GM18499 (cell line): Measurements from ENCODE around the gene VDR.

ENCODE experiments used
- ATAC-seq: cut with Tn5 transposase; IDR thresholded peaks from one replicate; pipeline ENCODE4 v1.9.1; 2021; ENCODE audit warnings: moderate number of reproducible peaks; ENCODE audit not compliant: insufficient read depth, unreplicated experiment

Gene VDR

DNA sequence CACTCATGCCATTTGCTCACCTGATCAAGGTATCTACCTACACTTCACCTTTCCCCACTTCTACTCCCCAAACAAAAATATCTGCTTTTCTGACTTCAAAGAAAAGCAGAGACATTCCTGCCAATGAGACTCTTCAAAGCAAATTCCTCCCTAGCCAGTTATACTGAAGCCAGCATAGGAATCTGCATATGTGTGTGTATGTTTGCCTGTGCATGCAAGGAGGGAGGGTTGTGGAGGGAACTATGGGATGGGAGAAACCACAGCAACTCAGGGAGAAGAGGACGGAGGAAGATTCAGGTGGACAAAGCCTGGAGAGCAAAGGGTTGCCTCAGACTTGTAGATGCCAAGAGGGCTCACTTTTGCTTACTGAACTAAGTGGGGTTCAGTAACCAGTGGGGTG is 26.4 kb upstream of the VDR start:
- no peak for ATAC-seq

DNA sequence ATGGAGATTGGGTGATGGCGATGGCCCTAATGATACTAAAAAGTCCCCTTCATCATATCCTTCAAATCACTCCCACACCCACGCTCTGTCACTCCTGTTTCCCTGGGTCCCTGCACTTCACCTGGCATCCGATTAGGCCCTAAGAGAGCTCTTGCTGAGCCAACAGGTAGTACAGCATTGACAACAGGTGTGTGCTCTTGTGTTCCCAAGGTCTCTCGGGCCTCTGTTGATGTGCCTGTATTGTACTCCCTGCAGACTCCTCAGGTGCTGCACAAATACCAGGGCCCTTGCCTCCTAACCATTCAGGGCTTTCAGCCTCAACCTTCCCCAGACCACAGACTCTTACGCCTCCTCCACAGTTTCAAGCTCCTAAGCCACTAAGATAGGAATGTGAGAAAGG is 25.8 kb upstream of the VDR start:
- no peak for ATAC-seq

DNA sequence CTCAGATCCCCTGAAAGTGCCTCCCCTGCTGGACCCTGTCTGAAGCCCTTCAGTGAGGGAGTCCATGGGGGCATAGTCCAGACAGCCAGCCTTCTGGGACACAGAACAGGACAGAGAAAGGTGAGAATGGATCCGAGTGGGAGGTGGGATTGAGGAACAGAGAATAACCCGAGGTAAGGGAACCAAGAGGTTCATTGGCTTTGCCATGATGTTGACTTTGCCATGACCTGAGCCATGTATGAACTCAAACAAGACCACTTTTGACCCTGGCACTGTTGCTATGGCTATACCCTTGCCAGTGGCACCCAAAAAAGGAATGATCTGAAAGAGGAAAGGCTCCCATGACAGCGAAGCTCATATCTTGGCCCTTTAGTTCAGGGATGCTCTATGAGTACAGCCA is 22.6 kb upstream of the VDR start:
- no peak for ATAC-seq

DNA sequence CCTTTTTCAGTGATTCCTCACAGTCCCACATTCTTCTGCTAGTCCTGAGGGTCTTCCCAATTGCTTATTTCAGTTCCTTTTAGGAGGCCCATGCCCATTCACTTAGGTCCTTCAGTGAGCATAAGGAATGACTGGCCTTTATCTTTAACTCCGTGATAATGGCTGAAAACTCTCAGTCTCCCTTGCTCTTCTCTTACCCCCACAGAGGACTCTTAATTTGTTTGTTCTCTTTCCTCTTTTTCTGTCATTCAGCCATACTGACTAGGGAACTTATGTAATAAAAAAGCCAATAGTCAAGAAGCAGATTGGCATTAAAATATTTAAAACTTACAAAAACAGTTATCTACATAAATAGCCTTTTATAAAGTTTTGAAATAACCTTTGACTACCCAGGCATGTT is 17.1 kb upstream of the VDR start:
- no peak for ATAC-seq

DNA sequence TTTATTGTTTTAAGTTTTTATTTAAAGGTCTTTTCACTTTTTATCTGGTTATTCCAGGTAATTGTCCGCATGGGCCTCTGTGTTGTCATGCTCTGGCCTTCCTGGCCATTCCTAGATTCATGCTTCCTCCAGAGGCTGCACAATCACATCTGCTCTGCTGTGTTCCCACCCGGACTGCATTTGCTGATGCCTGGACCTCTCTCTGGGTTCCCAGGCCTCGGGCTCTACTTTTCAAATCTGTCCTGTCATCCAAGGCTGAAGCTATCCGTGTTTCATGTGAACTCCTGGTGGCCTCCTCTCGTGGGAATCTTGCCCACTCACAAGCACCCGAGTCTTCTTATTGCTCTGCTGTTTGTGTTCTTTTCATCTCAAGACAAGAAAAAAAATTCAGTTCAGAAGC is 16.1 kb upstream of the VDR start:
- ATAC-seq = no peak

DNA sequence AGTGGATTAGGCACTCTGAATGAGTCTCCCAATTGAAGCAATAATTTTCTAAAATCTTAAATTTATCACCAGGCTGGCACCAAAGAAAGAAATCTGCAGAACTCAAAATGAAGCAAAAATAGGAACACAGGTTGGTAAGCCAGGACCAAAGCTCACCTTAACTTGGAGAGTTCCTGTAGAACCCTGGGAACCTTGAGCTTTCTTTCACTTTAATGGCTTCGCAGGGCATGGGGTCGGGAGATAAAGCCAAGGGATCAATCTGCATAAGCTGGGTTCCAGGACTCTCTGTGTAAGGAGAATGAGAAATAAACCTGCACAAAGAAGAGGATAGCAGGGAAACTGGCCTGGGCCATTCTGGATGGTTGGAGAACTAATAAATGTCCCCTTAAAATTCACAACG is 8.3 kb upstream of the VDR start:
- ATAC-seq = no peak

DNA sequence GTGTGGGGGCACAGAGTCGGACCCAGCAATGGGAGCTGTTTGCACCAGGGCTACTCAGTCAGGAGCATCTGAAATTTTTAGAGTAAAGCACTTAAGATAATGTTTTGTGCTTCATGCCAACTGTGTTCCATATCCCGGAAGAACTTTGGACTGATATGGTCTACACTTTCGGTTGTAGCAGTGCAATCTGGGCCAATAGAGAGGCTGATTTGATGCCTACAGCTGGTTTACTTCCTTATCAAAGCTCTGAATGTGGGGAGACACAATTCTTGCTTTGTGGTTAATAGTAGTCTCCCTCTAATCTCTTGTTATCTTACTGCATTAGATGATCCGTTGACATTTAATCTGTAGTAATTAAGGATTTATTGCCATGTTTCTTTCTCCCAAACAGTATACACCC is 7.8 kb upstream of the VDR start:
- ATAC-seq = no peak

DNA sequence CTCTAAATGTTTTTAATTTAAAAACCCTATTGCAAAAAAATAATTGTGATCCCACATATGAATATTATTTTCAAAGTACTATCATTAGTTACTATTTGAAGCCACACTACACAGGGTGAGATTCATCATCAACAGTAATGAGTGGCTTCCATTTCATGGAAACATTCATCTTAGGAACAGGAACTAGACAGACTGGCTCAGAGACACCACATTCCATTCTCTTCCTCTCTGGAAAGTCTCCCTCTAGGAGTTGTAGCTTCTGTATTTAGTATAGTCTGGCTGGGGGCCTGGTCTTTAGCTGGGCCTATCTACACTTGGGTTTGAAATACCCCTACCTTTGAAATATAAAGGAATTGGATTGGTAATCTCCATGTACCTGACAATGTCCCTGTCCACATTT is 6.2 kb upstream of the VDR start:
- no peak for ATAC-seq

DNA sequence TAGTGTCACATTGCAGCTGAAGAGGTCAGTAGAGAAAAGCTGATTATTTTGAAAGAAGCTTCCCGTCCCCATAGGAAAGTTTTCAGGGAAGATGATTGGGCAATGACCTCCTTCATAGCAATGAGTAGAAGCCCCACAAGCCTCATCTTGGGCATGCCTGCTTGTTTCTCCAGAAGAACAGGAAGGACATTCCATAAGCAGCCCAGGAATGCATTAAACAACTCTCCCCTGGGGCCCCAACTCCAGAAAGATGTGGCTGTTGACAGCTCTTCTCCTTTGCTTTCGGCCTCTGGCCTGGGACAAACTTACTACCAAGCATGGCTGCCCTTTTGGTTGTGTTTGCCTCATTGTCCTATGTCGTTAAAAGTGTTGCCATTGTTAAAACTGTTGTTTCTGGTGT is 5.7 kb upstream of the VDR start:
- no peak for ATAC-seq

DNA sequence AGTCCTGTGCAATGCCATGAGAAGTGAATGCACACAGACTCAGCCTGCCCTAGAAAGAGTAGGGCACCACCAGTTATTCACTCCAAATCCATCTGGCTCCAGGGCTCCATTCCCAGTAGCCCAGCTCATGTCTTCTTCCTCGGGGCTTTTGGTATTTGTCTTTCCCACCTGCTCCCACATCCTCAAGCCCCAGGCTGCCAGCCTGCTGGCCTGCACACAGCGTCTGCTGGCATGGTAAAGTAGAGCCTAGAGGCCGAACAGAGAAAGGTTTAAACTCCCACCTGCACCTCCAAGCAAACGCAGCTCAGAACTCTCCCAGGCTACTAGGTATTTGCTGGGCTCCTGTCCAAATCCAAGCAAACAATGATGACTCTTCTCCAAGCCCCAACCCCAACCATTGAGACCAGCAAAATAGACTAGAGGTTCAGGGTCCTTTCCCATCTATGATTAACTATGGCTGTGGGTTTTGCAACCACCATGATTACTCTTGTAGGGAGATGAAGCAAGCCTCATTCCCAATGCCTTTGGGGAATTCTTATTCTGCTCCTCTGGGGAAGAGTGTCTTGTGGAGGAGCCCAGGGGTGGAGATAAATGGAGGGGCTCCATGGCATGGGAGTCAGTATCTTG is 5.2 kb upstream of the VDR start:
- no peak for ATAC-seq

DNA sequence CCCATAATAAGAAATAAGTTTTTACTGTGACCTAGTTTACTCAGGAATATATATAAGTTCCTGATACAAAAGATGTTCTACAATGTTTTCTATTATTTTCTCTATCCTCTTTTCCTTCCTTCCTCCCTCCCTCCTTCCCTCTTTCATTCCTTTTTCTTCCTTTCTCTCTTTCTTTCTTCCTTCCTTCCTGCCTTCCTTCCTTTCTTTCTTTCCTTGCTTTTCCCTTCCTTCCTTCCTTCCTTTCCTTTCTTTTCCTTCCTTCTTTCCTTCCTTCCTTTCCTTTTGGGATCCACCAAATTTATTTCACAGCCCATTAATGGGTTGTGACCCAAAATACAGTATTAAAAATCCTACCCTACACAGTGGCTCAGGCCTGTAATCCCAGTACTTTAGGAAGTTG is 3.9 kb upstream of the VDR start:
- ATAC-seq = no peak

DNA sequence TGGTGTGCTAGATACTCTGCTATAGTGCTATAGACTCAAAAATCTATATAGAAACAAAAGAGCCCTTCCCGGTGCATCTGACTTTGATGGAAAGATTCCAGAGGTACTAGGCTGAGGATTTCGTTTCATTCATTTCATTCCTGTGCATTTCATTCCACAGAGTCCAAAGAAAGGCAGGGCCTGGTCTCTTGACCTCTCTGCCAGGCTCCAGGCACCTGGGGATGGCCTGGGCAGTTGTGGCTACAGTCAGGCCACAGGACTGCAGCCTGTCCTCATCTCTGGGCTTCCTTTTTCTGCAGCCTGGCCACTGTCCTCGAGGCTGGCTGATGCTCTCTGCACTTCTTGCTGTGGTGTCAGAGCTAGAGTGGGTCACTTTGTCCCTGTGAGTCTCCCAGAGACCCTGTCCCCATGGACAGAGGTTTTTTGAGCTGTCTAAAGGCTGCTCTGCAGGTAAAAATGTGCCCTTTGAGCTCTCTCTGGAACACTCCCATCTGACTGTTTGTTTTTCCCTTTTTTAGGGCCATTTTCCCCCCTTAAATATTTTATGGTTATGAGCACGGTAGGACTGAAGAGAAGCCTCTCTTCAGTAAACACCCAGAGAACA is 3.2 kb upstream of the VDR start:
- ATAC-seq = no peak

DNA sequence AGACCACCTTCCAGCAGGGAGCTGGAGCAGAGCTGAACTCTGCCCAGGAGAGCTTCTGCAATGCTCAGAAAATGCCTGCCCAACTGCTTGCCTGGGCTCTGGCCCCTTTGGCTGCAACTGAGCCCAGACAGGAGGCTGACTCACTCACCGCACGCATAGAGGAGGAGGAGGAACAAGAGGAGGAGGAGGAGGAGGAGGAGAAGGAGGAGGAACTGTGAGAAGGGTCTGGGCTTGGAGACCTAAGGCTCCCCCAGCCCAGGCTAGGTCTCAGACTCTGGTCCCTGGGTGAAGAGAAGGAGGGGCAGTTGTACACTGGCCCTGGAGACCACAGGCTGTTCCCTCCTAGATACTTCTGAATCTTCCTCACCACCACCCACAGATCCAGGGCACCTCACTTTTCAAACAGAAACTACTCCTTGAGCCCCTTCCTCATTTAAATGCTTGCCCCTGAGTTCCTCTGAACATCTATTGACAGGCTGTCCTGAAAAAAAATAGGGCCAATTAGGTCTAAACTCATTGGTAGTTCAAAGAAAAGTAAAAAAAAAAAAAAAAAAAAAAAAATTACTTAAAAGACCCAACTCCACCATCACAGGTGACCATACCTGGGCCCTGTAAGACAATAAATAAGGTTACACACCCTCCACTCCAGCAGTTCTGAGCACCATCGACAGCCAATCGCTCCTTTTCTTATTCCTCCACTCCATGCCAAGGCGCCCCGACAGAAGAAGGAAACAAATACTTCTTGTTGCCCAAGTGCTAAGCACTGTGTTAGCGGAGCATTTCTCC is 674 bp downstream of the VDR start:
- ATAC-seq = no peak

DNA sequence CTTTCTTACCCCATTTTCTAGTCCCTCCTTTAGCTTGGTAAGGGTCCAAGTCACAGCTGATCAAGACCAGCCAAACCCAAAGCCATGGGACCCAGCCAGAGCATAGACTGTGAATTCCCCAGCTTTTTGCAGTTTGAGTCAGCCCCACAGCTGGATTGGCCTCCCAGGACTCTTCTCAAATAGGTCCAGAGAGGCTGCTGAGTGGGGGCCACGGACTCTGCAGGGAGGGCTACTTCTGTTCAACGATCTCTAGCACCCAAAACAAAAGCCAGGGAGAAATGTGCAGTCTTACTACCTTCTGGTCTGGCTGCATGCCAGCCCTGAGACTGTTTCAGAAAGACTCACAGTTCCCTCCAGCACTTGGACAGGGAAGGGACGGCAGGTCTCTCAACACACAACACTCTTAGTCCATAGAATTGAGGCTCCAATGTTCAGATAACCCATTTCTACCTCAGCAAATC is 1.6 kb downstream of the VDR start:
- ATAC-seq = no peak

DNA sequence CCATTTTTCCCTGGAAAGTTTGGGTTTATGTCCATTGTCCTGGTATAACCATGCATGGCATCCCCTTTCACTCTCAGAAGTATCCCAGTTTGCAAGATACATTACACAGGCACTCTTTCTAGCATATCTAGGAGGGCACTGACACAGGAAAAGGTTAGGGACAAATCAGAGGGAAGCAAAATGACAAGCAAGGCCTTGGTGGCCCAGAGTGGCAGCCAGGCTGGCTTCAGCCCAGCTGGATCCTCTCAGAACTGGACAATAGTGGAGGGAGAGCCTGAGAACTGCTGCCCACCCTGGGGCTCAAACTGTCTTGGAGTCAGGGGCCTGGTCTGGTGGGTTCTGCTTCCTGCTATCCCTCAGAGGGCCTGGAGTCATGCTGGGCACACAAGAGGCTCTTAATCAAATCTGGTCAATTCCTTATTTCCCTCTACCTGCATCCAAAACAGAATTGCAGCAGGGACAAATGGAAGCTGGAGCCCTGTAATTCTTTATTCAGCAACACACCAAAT is 2.6 kb downstream of the VDR start:
- ATAC-seq = no peak

DNA sequence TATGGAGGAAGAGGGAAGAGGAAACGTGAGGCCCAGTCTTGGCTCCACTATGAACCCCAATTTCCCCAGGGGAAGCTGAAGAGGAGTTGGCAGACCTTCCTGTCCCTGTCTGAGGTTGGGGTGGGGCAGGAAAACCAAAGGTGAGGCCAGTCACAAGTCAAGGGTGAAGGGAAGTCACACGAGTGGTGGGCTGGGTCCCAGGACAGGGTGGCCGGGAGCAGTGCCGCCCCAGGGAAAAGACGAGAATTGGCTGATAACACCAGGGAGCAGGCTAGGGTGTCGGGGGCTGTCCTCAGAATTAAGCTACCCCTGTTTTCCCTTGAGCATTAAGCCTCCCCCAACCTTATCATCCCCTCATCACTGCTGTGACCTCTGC is 3.1 kb downstream of the VDR start:
- no peak for ATAC-seq

DNA sequence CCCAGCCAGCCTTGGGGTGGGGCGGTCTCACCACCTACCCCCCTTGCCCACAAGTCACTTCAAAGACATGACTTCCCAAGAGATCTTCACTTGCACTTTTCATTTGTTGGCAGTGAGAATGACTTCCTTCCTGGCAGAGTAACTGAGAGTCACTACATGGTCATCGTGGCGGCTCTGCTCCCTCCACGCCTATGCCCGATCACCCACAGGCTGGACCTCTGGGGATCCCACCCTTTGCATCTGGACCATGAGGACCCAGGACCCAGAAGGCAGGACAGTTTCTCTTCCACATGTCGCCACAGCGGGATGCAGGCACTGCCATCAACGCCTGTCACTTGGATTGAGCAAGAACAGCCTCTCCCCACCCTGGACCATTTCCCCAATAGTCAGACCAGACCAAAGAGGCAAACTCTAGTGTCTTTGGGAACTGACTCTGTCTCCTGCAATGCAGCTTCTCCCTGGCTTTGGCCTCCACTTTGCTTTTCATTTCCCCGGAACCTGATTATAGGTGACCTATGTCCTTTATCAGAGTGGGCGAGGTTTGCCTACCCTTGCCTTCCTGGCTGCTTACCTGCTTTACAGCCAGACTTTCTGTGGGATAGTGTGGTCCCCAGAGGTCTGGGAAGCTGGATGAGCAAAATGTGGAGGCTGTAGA is 3.6 kb downstream of the VDR start:
- ATAC-seq = no peak

DNA sequence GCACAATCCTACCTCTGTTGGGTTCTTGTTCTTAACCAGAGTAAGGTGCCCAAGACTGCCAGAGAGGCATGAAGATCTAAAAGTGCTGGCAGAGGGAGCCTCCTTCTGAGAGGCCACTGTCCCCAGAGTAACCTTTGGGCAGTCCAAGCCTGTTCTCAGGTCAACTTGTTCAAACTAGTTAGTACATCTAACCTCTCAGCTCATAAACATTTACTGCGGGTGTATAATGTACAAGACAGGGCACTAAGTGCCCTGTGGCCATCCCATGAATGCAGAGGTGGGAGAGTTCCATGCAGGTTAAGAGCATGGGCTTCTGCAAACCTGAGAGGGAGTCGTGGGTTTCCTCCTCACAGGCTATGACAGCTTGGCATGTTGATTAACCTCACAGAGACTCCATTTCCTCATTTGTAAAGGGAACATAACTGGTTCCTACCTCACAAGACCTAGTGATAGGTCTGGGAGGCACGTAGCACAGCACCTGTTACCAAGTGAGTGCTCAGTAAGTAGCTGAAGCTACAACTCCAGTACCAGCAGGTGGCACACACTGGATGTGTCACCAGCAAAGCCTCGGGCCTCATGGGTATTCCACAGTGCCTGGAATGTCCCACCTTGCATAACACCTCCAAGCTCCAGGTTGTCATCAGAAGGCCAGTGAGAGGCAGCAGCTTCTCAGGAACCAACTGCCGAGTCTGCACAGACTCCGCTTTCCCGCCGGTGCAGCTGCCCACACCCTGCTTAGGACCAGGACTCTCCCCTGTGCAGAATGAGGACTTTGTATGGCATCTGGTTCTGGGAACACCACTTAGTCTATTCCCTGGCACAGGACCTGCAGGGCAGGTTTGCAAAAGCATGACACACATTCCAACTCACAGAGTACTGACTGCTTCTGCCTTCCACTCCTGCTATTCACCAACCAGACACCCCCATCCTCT is 4.4 kb downstream of the VDR start:
- no peak for ATAC-seq

DNA sequence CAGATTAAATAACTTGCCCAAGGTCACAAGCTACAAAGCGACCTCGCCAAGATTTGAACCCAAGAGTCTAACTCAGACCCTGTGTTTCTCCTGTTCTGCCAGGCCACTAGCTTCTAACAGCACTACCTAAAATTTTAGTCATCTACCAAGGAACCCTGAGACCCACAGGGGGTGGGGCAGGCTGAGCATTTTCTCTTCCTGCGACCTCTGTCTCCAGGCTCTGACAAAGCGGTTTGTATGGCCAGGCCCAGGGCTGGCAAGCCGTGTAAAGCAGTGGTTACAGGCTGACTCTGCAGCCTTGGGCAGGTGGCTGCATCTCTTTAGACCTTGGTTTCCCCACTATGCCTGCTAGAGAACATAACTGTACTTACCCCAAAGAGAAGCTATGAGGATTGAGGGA is 5.3 kb downstream of the VDR start:
- ATAC-seq = no peak

DNA sequence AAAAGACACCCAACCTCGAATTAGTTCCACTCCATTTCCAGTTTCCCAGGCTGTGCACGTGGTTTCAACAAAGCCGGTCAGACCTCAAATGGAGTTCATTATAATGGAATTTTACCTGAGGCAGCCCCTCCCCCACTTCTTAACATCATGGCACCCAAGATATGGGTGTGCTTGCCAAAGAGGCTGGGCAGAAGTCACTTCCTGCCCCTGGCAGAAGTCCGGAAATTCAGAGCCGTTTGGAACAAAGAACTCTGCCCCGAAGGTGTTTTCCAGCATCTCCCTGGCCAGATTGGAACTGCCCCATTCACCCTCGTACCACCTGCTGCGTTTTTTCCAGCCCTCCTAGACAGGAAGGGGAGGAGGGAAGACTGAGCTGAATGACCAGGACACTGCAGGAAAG is 8.2 kb downstream of the VDR start:
- ATAC-seq = no peak
